HG03064 (cell line): ENCODE results near the gene ARFGAP1.

Experiments
- ATAC-seq: cut with Tn5 transposase; IDR thresholded peaks from one replicate; pipeline ENCODE4 v1.9.1; 2021; ENCODE audit warnings: low read depth; ENCODE audit not compliant: unreplicated experiment

Gene ARFGAP1

DNA sequence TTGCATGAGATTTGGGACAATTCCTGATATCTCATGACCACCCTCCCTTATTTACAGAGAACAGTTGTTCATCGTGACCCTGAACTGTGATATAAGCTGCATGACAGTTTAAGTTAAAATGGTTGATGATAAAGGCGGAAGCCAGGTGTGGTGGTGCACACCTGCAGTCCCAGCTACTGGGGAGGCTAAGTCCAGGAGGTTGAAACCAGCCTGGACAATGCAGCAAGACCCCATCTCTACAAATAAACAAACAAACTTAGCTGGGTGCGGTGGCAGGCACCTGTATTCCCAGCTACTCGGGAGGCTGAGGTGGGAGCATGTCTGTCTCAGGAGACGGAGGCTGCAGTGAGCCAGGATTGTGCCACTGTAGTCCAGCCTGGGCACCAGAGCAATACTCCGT is 44.4 kb downstream of the ARFGAP1 start:
- ATAC-seq, result no peak

DNA sequence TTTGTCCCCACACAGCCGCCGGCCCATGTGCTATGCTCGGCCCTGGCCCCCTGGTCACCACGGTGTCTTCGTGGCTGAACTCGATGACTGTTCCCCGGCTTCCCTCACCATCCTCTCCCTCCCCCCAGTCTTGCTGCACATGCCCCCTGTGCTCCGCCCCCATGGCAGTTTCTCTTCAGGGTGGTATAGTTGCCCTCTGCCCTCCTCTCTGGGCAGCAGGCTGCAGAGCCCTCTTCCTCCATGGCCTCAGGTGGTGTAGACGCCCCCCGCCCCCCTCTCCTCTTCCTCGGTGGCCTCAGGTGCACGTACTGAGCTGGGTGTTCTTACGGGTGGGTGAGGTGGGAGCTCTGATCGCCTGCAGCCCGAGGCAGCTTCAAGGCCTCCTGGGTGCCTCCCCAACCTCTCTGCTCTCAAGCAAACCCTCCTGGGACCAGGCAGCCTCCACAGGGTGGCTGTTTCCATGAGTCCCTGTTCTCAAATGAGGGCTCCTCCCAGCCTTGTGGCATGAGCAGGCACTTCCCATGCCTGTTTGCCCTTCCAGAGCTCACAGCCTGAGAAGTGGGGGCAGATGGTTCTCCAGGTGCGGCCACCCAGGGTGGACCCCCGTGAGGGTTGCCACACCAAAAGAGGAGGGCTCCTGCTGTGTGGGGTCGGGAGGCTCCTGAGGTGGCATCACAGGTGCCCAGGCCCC is 45.1 kb downstream of the ARFGAP1 start:
- ATAC-seq, result no peak

DNA sequence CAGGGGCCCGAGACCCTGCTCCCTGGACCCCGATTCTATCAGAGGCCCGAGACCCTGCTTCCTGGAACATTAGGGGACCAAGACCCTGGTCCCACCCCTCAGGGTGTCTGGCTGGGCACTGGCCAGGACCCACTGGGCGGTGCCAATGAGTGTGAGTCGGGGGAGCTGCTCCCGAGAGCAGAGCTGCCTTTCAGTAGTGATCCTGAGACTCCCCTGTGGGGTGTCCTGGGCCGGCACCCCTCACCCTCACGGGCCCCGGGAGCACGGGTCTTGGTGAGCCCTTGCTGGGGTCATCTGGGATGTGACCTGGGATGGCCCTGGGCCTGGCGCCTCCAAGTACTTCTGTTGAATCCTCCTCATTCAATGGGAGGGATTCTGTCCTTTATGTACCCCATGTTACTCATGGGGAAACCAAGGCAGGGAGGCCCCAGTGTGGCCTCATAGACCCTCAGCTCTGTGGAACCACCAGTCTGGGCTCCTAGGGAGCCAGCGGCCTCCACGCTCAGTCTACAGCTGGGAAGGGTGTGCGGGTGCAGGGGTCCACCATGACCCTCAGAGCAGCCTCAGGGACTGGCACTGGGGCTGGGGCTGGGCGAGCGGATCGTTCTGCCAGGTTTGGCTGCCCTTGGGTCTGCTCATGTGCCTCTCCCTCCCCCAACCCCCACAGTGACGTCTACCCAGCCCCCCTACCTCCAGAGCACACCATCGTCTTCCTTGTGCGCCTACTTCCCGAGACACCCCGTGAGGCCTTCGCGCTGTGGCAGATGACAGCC is 46.0 kb downstream of the ARFGAP1 start:
- ATAC-seq, result no peak

DNA sequence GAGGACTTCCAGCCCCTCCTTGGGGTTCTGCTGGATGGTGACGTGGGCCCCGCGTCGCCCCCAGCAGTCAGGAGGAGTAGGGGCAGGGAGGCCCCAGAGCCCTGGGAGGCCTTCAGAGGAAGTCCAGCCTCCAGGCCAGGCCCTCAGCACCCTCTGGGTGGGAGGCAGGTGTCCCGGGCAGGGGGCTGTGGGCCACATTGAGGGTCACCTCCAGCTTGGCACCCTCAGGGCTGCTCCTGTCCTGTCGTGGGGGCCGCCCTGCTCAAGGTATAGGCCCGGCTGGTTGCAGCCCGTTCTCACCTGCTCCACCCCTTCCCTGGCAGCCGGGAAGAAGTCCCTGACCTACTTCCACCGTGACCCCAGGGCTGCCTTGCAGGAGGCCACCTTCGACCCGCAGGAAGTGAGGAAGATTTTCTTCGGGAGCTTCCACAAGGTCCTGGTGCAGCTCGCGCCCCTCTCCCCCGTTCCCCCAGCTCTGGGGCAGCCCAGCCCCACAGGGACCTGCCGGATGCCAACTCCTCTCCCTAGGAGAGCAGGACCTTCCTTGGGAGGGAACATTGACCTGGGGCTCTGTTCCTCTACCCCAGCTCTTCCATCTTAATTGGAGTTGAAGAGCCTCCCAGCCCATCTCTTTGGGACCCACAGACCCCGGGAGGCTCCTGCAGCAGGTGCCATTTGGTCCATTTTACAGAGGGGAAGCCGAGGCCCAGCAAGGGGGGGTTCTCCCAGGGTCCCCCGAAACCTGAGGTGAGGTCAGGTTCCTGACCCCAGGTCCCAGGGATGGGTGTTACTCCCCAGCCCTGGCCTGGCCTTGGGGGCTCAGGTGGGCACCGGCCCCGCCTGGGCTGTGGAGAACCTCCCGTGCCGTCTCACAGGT is 46.8 kb downstream of the ARFGAP1 start:
- no peak for ATAC-seq

DNA sequence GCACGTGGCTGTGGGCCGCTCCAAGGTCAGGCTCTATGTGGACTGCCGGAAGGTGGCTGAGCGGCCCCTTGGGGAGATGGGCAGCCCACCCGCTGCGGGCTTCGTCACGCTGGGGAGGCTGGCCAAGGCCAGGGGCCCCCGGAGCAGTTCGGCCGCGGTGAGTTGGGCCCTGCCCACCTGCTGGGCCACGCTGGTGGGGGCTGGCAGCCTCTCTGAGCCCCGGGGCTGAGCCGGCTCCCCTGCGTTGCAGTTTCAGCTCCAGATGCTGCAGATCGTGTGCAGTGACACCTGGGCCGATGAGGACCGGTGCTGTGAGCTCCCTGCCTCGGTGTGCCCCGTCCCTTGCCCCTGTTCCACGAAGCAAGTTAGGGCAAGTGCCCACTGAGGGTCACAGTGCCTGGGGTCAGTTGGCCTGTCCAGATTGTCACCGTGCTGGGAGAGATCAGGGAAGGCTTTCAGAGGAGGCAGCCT is 47.5 kb downstream of the ARFGAP1 start:
- ATAC-seq, result no peak

DNA sequence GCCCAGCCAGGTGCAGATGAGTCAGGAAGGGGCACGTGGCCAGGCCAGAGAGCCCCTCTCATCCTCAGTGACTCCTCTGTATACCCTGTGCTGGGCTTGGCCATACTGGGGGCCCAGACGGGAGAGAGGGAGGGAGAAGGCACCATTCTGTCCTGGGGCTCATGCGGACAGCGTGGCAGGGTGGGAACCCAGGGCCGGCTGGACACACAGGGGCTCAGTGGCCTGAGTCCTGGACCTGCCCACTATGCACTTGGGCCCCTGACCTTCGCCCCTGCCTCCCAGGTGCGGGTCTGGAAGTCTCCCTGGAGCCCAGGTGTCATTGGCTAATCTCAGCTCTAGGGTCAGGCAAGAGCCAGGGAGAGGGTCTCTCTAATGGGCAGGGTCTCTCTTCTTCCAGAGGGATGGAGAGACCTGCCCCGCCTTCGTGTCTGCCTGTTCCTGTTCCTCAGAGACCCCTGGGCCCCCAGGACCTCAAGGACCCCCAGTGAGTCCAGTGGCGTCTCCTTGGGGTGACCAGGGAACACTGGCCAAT is 48.1 kb downstream of the ARFGAP1 start:
- ATAC-seq, result no peak

DNA sequence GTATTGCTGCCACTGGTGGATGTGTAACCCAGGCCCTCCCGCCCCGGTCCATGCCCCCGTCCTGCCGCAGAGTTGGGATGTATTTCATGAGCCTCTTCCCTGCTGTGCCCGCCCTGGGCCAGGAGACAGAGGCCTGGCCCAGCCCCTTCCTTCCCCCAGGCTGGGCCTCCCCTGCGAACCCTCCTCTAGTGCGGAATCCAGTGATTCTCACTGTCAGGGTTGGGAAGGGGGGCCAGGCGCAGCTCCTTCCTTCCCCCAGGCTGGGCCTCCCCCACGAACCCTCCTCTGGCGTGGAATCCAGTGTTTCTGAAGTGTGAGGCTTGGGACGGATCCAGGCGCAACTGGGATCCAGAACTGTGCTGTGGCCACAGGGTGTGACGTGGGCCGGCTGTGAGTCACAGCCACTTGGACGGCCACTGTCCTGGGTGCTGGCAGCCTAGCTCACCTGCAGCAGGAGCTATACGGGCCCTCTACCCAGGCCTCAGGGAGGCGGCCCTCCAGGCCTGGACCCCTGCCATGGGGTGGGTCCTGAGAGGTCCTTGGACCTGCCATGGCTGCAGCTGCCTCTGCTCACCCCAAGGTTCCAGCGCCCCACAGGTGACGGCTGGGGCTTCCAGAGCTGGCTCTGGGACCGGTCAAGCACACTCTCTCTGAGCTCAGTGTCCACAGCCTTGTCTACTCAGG is 48.7 kb downstream of the ARFGAP1 start:
- no peak for ATAC-seq

DNA sequence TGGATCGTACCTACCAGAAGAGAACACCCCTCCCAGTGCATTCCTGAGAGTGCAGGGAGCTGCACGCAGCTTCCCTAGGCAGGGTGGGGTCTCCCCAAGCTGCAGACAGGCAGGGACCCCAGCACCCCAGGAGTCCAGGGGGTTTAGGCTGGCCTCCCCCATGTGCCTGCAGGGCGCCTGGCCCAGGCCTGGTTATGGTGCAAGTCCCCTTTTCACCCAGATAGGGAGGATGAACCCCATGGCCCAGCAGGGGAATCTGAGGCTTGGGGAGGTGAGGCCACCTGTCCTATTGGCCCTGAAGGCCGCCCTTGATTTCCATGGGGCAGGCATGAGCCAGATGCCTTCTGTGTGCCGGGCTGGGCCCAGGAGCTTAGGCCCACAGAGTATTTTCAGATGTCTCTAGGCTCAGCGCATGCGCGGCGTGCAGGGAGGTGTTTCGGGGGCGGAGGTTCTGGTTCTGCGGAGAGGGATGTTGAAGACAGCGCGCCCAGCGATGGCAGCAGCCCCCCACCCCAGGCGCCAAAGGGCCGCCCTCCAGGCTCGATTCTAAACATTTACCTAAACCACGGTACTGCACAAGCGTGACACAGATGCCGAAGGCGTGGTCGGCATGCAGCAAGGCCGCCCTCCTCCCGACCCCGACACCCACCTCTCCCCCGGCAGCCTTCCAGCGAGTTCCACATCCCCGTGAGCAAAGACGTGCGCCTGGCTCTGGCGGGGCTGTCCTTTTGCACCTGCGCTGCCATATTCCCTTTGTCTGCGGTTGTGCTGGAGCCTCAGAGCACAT is 49.7 kb downstream of the ARFGAP1 start:
- ATAC-seq, result no peak

DNA sequence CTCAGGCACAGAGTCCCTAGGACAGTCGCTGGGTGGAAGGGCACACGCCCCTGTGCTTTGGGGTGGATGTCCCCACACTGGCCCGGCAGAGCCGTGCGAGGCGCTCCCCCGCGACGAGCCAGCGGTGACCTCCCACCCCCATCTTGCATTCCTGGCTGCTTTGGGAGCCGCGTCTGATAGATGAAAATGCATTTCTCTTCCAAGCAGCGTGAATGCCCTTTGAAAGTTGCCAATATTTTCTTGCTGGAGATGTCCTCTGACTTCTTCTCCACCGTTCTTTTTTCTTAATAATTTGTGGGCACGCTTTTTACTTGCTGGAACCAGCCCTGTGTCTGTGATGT is 50.3 kb downstream of the ARFGAP1 start:
- ATAC-seq, result no peak

DNA sequence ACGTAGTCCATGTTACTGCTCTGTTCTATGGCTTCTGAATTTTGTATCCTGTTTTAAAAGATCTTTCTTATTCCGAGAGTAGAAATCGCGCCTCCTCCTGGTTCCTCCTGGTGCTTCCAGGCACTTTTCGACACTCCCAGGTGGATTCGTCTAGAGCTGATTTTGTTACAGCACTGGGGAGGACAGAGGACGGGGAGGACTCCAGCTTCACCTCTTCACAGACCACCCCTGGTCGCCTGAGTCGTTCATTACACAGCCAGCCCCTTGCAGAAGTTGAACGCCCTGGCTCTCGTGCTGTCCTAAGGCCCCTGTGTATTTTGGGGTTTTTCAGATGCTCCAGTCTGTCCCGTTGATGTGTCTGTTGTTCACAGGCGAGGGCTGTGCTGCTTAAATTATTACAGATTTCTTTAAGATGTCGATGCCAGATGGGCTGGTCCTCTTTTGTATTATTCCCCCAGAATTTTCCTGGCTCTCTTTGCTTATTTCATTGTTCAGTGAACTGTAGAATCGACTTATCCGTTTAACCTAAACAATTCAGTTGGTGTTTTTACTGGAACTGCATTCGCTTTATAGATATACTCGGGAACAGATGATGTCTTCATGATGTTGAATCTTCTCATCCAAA is 50.9 kb downstream of the ARFGAP1 start:
- no peak for ATAC-seq

DNA sequence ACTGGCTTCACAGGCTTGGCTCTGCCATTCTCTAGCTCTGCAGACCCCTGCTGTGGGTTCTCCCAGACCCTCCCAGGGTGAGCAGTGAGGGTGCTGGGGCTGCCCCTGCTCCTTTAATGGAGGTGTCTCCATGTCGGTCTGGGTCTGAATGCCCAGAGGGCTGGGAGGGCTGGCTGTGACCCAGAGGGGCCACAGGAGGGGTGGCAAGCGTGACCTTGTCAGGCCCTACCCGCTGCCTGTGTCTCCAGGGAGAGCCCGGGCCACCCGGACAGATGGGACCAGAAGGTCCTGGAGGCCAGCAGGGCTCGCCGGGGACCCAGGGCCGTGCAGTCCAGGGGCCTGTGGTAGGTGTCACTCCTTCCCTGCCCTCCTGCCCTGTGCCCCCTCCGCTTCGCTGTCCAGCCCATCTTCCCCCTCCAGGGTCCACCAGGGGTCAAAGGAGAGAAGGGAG is 52.4 kb downstream of the ARFGAP1 start:
- no peak for ATAC-seq

DNA sequence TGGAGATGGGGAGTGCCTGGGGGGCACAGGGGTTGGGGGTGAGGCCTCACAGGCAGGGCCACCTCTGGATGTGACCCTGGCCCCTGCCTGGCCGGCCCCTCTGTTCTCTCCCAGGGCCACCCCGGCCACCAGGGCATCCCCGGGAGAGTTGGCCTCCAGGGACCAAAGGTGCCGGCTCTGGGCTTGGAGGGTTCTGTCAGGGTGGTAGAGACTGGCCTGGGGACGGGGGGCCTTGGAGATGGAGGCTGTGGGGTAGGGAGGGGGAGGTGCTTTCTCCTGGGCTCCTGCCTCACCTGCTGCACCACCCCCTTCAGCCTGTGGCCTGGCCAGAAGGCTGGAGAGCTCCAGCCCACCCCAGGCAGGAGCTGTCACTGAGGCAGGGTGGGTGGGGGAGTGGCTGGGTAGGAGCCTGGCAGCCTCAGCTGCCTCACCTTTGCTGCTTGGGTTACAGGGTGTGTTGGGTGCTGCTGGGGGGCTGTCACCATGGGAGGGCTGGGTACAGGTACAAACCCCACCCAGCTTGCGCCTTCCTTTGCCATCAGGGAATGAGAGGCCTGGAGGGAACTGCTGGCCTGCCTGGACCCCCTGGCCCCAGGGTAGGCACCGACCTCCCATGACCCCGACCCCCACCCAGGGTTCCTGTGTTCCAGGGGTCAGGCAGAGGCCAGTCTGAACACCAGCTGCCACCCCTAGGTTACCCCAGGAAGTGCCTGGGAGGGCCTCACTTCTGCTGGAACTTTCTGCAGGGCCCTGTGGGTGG is 53.1 kb downstream of the ARFGAP1 start:
- no peak for ATAC-seq

DNA sequence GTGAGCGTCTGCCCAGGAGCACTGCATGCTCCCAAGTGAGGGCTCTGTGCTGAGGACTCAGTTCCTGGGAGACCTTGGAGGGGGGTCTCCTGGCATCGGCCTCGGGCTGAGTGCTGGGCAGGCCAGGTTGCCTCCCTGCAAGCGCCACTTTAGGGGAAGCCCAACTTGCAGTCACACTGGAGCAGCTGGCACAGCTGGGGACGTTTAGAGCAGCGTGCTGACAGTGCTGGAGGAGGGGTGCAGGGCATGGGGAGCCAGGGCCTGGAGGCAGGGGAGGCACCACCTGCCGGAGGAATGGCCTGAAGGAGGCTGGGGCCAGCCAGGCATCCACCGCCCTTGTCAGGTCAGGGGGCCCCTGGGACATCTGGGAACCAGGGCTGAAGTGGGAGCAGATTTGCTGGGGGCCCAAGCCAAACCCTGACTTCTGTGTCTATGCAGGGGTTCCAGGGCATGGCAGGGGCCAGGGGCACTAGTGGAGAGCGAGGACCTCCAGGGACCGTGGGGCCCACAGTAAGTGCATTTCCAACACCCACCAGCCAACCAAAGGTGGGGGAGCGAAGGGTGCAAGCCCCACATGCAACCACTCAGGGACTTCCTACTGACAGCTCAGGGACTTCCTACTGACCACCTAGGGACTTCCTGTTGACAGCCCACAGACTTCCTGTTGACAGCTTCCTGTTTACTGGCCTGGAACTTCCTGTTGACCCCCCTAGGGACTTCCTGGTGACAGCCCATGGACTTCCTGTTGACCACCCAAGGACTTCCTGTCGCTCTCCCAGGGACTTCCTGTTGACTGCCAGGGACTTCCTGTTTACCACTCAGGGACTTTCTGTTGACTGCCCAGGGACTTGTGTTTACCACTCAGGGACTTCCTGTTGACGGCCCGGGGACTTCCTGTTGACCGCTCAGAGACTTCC is 54.0 kb downstream of the ARFGAP1 start:
- ATAC-seq, result no peak

DNA sequence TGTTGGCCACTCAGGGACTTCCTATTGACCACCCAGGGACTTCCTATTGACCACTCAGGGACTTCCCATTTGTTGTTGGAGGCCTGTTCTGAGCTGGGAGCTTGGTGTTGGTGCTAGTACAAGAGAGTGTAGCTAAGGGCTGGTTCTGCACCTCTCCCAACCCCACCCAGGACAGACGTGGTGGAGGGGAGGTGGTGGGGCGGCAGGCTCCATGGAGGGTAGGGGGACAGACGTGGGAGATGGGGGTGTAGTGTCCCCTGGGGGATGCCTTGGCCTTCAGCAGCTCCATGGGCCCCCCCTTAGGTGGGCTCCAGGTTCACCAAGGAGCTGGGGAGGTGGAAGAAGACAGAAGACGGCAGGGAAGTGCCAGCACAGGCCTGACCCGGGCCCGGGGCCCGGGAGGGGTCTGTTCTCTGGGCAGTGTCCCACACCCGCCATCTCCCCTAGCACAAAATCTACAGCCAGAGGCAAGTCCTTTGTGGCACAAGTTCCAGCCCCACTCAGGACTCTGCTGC is 54.7 kb downstream of the ARFGAP1 start:
- no peak for ATAC-seq

DNA sequence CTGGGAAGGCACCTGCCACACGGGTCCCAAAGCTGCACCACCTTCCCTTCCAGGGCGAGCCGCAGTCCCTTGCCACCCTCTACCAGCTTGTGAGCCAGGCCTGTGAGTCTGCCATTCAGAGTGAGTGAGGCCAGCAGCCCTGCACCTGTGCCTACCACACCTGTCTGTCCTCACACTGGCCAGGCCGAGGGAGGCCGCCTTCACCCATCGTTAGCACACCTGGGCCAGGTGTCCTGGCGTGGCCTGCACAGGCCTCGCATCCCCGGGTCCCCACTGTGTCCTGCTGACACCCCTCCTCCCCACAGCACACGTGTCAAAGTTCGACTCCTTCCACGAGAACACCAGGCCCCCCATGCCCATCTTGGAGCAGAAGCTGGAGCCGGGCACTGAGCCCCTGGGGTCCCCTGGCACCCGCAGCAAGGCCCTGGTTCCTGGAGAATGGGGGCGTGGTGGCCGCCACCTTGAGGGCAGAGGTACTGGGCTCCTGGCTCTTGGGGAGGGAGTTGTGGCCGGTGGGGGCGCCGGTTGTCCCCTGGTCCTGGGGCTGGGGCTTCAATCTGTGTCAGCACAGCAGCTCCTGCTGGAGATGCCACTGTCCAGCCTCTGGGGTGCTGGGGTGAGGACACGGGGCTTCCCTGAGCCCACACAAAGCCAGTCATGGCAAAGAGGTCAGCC is 55.5 kb downstream of the ARFGAP1 start:
- no peak for ATAC-seq

DNA sequence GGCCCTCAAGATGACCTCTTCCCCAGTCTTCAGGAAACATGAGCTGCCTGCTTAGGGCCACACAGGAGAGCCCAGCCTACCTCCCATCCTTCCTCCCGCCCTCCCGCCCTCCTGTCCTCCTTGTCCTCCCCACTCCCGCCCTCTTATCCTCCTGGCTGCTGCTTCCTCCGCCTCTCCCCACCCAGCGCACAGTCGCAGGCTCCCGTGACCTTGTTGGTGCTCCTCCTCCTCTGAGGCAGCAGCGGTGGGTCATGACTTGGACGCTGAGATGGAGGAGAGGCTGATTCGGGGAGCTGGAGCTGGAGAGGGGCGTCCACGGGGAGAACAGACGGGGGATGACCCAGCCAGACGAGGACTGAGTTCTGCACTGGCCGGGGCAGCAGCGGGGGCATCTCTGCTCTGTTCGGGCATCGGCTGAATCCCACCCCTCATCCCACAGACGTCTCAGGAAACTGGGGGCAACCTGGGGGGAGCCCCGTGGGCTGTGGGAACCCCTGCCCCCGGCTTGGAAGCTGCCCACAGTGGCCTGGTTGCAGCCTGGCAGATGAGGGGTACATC is 56.2 kb downstream of the ARFGAP1 start:
- ATAC-seq, result no peak
